Lung (tissue), 12 donors: ENCODE measurements around the gene ZNF649. TPM values are rescaled to one million over a fixed set of nuclear protein-coding genes. Genes with fewer than 3 reads are reported as not detected.

Experiments
- ATAC-seq: fragments of 200-7000 bp; cut with Tn5 transposase; one replicate; pipeline ENCODE4 v1.9.1; 2020; ENCODE audit warnings: moderate number of reproducible peaks; ENCODE audit not compliant: insufficient read depth, low FRiP score
- DNase-seq, 3 donors: peaks; one replicate each; pipeline ENCODE4 v3.0.0-alpha.2; 2013 to 2017
- H3K27ac ChIP-seq, 2 donors: one replicate each; pipeline ENCODE4 v1.5.1; 2013; ENCODE audit warnings: mild to moderate bottlenecking in 2 of 2, moderate library complexity in 2 of 2, control low read depth in 1 of 2, inconsistent platforms in 1 of 2, low read depth in 1 of 2, low read length in 1 of 2
- H3K27me3 ChIP-seq, 3 donors: one replicate each; pipeline ENCODE4 v1.5.1; 2013; ENCODE audit warnings: low read length in 2 of 3; ENCODE audit not compliant: control insufficient read depth in 3 of 3, insufficient read depth in 3 of 3
- H3K36me3 ChIP-seq, 4 donors: one replicate each; pipeline ENCODE4 v1.5.1; 2013; ENCODE audit warnings: low read length in 4 of 4, mild to moderate bottlenecking in 1 of 4, moderate library complexity in 1 of 4; ENCODE audit not compliant: control insufficient read depth in 4 of 4, insufficient read depth in 4 of 4
- H3K4me1 ChIP-seq, 5 donors: one replicate each; pipeline ENCODE4 v1.5.1; 2013; ENCODE audit warnings: low read length in 5 of 5, mild to moderate bottlenecking in 2 of 5, moderate library complexity in 1 of 5; ENCODE audit not compliant: control insufficient read depth in 5 of 5, insufficient read depth in 5 of 5
- H3K4me3 ChIP-seq: one replicate; pipeline ENCODE4 v1.5.1; 2013; ENCODE audit warnings: mild to moderate bottlenecking, control low read depth, moderate library complexity
- H3K9ac ChIP-seq, 2 donors: one replicate each; pipeline ENCODE4 v1.5.1; 2013; ENCODE audit warnings: low read length in 2 of 2, control low read depth in 1 of 2; ENCODE audit not compliant: insufficient read depth in 1 of 2
- H3K9me3 ChIP-seq, 4 donors: one replicate each; pipeline ENCODE4 v1.5.1; 2013; ENCODE audit warnings: low read length in 3 of 4, mild to moderate bottlenecking in 1 of 4, moderate library complexity in 1 of 4; ENCODE audit not compliant: control insufficient read depth in 4 of 4, insufficient read depth in 3 of 4
- CTCF ChIP-seq: IDR thresholded peaks from 2 replicates; pipeline ENCODE4 v1.5.1; 2012; ENCODE audit warnings: mild to moderate bottlenecking; ENCODE audit errors: control extremely low read depth, extremely low read depth
- WGBS, 2 donors: extraction: QIAGEN DNeasy Blood & Tissue Kit; methylation state at CpG; one replicate each; pipeline ENCODE4 v1.1.7; 2013; 5-methylcytosine and 5-hydroxymethylcytosine counted together
- polyA plus RNA-seq, 2 donors: library from polyadenylated mRNA; stranded (reverse); fragments of 200-250 nt; gene quantifications; one replicate each; pipeline ENCODE4 v1.2.1, GENCODE V29; 2013
- total RNA-seq, 2 donors: library from RNA; depleted of rRNA in 1 of 2; stranded (reverse); fragments of >200 nt in 1 of 2; gene quantifications; one replicate each; pipeline ENCODE4 v1.2.1, GENCODE V29; 2014 to 2021
- donor health status: control.
- donor health status: control.
- donor health status: Bipolar disorder and iron deficiency.
- donor health status: healthy.
- donor health status: DM: yes; HTN: yes; CAD: no.

The ZNF649 gene
- total and polyA plus RNA-seq, 4 donors, result 4.6 to 22.1 (median 7.0) TPM

- H3K9me3 ChIP-seq, result peaks cover under 1 to 21% (median 8%) of the 10 kb centered on the region in 4 donors
- H3K27me3 ChIP-seq, result no peaks in the 10 kb centered on the region
- no peak for TF ChIP-seq CTCF
- DNase-seq, result no peak
- peaks cover 0 to 9% (median 2%) of the 10 kb centered on the region in 5 donors for H3K4me1 ChIP-seq
- peak overlapping the region; percentile 86 to 97 for H3K9ac ChIP-seq
- 34 to 40% methylated on average over 13 of the region's 13 CpGs for WGBS, 2 donors
- peaks cover 2 to 10% (median 7%) of the 10 kb centered on the region in 4 donors for H3K36me3 ChIP-seq
- peak overlapping the region; percentile 93 to 96 for H3K27ac ChIP-seq
- H3K4me3 ChIP-seq, result peak overlapping the region; percentile 99
- no peak for ATAC-seq
Measured at GRCh38 chr19:51927859-51928258, 23.0 kb upstream of the ZNF649 start.

GRCh38 chr19:51926784-51927741 is 22.2 kb upstream of the ZNF649 start, which contains the start of gene ZNF613:
ZNF613 (plus strand) TSS chr19:51927472; CDS start chr19:51936221, 8,749 bp downstream.
- H3K9me3 ChIP-seq, result peaks cover 2 to 23% (median 13%) of the 10 kb centered on the region in 4 donors

GRCh38 chr19:51926426-51926783 is 21.6 kb upstream of the ZNF649 start:
- H3K27me3 ChIP-seq, result no peaks in the 10 kb centered on the region
- peaks cover 0 to 12% (median 0%) of the 10 kb centered on the region in 4 donors for H3K36me3 ChIP-seq
- no peak for DNase-seq
- H3K9ac ChIP-seq, result peak overlapping the region; percentile 86 to 97
- H3K9me3 ChIP-seq, result peaks cover 2 to 24% (median 18%) of the 10 kb centered on the region in 4 donors
- H3K4me1 ChIP-seq, result peaks cover 0 to 9% (median 2%) of the 10 kb centered on the region in 5 donors
- peak overlapping the region; percentile 93 to 96 for H3K27ac ChIP-seq
- peak; percentile 21 for ATAC-seq
- no peak for TF ChIP-seq CTCF
- WGBS, 2 donors, result 22 to 24% methylated on average over 11 of the region's 11 CpGs
- peak overlapping the region; percentile 99 for H3K4me3 ChIP-seq

More at GRCh38 chr19:51926784-51927741, 22.2 kb upstream of the ZNF649 start, which contains the start of gene ZNF613:
- ATAC-seq (peak; percentile 91), DNase-seq (peak; percentile 91 to 97 (median 96))
- 0% methylated on average over 52 of the region's 52 CpGs for WGBS, 2 donors
- Histone ChIP-seq H3K4me3 (peak within 1 kb of the TSS; percentile 99), H3K4me1 (peaks cover 0 to 9% (median 2%) of the 10 kb centered on the region in 5 donors), H3K36me3 (peaks cover 0 to 12% (median 6%) of the 10 kb centered on the region in 4 donors), H3K27ac (peak within 1 kb of the TSS; percentile 93 to 96), H3K9ac (peak within 1 kb of the TSS; percentile 86 to 97), H3K27me3 (no peaks in the 10 kb centered on the region)
- TF ChIP-seq CTCF, result no peak
